Adrenal gland (tissue), 5 donors: Measurements from ENCODE around the gene USP25.

Experiments used
- POLR2A ChIP-seq, 2 donors: fragments of 450-650 bp; IDR thresholded peaks; one replicate each; pipeline ENCODE4 v1.6.1; 2017; ENCODE audit warnings: antibody characterized with exemption in 2 of 2, mild to moderate bottlenecking in 2 of 2, moderate library complexity in 1 of 2
- TF ChIP-seq, protein P1 (sequence below), 6 experiments: fragments of 450-650 bp in 4 of 6; fragments of 200-600 bp in 2 of 6; sonication (generic) in 1 of 6; IDR thresholded peaks; 1 replicate in 5 of 6; 2 replicates in 1 of 6; pipeline versions ENCODE4 v1.5.1 to v1.8.0; 2016 to 2021; ENCODE audit warnings: antibody characterized with exemption in 6 of 6, mild to moderate bottlenecking in 2 of 6, moderate library complexity in 1 of 6
- donor health status: DM: no; HTN: no; CAD: no.

DNA sequence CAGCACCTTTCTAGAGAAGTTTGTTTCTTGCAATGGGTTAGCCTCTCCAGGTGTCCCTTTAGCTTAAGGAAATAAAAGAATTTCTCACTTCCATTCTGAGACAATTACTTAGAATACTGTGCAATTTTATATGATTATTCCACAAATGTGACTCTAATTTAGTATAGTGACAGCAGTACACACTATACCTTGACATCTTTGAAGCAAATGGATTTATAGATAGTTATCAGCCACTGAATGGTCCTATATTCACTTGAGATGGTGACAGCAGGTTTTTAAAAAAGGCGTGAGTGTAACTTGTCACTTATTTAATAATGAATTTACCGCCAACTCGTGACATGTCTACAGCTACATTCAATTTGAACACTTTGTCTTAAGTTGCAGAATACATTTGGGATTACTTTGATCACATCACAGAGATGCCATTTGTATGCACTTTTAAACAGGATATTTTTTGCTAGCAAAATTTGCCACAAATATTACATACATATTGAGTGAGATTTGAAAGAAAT lies 71.6 kb downstream of the USP25 start:
- TF ChIP-seq, protein P1, sequence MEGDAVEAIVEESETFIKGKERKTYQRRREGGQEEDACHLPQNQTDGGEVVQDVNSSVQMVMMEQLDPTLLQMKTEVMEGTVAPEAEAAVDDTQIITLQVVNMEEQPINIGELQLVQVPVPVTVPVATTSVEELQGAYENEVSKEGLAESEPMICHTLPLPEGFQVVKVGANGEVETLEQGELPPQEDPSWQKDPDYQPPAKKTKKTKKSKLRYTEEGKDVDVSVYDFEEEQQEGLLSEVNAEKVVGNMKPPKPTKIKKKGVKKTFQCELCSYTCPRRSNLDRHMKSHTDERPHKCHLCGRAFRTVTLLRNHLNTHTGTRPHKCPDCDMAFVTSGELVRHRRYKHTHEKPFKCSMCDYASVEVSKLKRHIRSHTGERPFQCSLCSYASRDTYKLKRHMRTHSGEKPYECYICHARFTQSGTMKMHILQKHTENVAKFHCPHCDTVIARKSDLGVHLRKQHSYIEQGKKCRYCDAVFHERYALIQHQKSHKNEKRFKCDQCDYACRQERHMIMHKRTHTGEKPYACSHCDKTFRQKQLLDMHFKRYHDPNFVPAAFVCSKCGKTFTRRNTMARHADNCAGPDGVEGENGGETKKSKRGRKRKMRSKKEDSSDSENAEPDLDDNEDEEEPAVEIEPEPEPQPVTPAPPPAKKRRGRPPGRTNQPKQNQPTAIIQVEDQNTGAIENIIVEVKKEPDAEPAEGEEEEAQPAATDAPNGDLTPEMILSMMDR (IDR thresholded peaks at IDR 0.05): no peak
- no peak for TF ChIP-seq POLR2A (IDR thresholded peaks at IDR 0.05)
